Brain pericyte (primary cell): ENCODE results near the gene SEZ6L.
"Not testable (repeated sequence)": the region's sequence is repeated elsewhere in the genome, so short reads cannot be mapped to it uniquely, and the experiment has no call there.

Experiments
- DNase-seq: peaks from one replicate; pipeline ENCODE4 v3.0.0-alpha.2; 2012; ENCODE audit warnings: low read depth, low spot score

Gene SEZ6L

GRCh38 chr22:26380072-26380830 is 211.0 kb downstream of the SEZ6L start:
- DNase-seq = no peak

- no peak for DNase-seq
Measured at GRCh38 chr22:26382782-26383181, 213.5 kb downstream of the SEZ6L start.

GRCh38 chr22:26383968-26384556 is 214.8 kb downstream of the SEZ6L start:
- DNase-seq = no peak

GRCh38 chr22:26385164-26385563 is 215.9 kb downstream of the SEZ6L start:
- DNase-seq = no peak

- DNase-seq = no peak
Measured at GRCh38 chr22:26389125-26389524, 219.9 kb downstream of the SEZ6L start.

GRCh38 chr22:26391091-26391490 is 221.8 kb downstream of the SEZ6L start:
- no peak for DNase-seq

- no peak for DNase-seq
Measured at GRCh38 chr22:26391623-26392022, 222.4 kb downstream of the SEZ6L start.

GRCh38 chr22:26393929-26394328 is 224.7 kb downstream of the SEZ6L start:
- DNase-seq = no peak

GRCh38 chr22:26394777-26395176 is 225.5 kb downstream of the SEZ6L start:
- DNase-seq = no peak

GRCh38 chr22:26395926-26396325 is 226.7 kb downstream of the SEZ6L start:
- DNase-seq = no peak

- no peak for DNase-seq
Measured at GRCh38 chr22:26398741-26399153, 229.5 kb downstream of the SEZ6L start.

GRCh38 chr22:26399289-26399688 is 230.0 kb downstream of the SEZ6L start:
- DNase-seq = no peak

- no peak for DNase-seq
Measured at GRCh38 chr22:26401726-26402125, 232.5 kb downstream of the SEZ6L start.

GRCh38 chr22:26404851-26405421 is 235.7 kb downstream of the SEZ6L start:
- no peak for DNase-seq

GRCh38 chr22:26406118-26406517 is 236.9 kb downstream of the SEZ6L start:
- DNase-seq = no peak

GRCh38 chr22:26408562-26409220 is 239.4 kb downstream of the SEZ6L start:
- not testable (repeated sequence) for DNase-seq

- DNase-seq = no peak
Measured at GRCh38 chr22:26409719-26410335, 240.6 kb downstream of the SEZ6L start.

- DNase-seq = no peak
Measured at GRCh38 chr22:26410386-26410785, 241.1 kb downstream of the SEZ6L start.

GRCh38 chr22:26414347-26414746 is 245.1 kb downstream of the SEZ6L start:
- no peak for DNase-seq

GRCh38 chr22:26416256-26416655 is 247.0 kb downstream of the SEZ6L start:
- DNase-seq = no peak

GRCh38 chr22:26416670-26417276 is 247.5 kb downstream of the SEZ6L start:
- no peak for DNase-seq

GRCh38 chr22:26417406-26417805 is 248.1 kb downstream of the SEZ6L start:
- DNase-seq = no peak
